HG02943 (cell line): ENCODE data around the gene ARHGAP6.
"Not testable (repeated sequence)": the region's sequence is repeated elsewhere in the genome, so short reads cannot be mapped to it uniquely, and the experiment has no call there.

ENCODE experiments used
- ATAC-seq: cut with Tn5 transposase; IDR thresholded peaks from one replicate; pipeline ENCODE4 v1.9.1; 2021; ENCODE audit warnings: mild to moderate bottlenecking, low read depth, moderate library complexity; ENCODE audit not compliant: unreplicated experiment

Gene ARHGAP6

DNA sequence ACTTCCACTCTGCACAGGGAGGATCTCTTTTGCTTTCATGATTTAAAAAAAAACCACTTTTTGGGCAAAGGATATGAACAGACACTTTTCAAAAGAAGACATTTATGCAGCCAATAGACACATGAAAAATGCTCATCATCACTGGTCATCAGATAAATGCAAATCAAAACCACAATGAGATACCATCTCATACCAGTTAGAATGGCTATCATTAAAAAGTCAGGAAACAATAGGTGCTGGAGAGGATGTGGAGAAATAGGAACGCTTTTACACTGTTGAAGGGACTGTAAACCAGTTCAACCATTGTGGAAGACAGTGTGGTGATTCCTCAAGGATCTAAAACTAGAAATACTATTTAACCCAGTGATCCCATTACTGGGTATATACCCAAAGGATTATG lies 87.4 kb downstream of the ARHGAP6 start:
- ATAC-seq = not testable (repeated sequence)

DNA sequence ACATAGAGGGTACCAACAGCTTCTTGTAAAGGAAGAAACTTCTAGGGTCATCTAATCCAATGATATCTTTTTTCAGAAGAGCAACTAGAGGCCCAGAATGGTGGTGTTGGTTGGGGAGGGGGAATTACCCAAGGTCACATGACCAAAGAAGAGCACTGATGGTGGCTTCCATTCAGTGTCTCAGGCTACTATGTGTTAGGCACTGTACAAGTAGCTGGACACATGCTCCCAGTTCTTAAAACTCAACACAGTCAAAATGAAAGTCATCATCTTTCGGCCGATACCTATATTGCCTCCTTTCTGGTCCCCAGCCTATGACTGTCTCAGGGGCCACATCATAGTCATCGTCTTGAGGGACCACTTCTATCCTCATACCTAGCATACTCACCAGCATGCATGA lies 88.1 kb downstream of the ARHGAP6 start:
- ATAC-seq = no peak

DNA sequence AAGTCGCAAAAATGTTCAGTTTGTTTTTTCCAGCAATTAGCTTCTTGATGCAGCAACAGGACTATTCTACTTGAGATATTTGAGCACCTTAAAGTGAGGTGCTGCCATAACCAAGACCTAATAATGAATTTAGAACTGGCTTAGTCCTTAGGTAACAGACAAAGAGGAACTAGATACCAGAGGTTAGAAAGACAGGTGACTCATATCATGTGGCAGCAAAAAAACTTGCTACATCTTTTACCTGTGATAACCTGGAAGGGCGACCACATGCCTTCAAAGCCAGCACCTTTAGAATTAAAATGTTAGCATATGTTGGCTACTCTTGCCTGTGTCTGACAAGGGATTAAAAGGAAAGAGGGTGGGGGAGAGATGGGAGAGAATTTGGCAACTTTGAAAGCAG lies 90.4 kb downstream of the ARHGAP6 start:
- ATAC-seq = no peak

DNA sequence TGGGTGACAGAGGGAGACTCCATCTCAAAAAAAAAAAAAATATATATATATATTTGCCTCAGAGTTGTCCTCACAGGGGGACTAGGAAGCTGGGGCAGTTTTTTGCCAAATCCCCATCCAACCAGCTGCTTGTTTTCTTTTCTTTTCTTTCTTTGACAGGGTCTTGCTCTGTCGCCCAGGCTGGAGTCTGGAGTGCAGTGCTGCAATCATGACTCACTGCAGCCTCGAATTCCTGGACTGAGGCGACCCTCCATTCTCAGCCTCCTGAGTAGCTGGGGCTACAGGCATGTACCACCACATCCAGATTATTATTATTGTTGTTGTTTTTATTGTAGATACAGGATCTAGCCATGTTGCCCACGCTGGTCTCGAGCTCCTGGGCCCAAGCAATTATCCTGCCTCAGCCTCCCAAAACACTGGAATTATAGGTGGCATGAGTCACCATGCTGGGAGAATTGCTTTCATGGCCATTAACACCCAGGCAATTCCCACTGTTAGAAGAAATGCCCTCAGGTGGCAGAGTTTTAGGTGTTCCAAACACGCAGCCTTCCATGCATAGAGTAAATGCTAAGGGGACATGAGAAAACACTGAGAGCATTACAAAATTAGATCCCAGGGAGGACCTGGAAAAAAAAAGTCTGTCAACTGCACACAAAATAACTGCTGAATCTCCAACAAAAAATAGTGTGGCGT lies 98.0 kb downstream of the ARHGAP6 start:
- no peak for ATAC-seq

DNA sequence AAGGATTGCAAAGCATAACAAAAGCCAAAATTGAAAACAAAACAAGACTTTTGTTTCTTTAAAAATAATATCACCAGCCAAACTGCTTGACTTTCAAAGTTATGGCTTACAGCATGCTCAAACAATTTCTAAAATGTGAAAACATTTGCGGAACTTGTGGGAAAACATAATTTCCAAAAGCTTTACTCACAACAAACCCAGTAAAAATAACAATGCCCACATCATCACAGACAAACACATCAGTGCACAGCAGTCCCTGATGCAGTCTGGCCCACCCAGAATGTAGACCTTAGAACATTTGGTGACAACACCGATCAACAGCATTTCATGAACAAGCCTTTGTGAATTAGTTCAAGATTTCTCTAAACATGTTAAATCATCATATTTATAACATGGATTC lies 98.9 kb downstream of the ARHGAP6 start:
- ATAC-seq = no peak

DNA sequence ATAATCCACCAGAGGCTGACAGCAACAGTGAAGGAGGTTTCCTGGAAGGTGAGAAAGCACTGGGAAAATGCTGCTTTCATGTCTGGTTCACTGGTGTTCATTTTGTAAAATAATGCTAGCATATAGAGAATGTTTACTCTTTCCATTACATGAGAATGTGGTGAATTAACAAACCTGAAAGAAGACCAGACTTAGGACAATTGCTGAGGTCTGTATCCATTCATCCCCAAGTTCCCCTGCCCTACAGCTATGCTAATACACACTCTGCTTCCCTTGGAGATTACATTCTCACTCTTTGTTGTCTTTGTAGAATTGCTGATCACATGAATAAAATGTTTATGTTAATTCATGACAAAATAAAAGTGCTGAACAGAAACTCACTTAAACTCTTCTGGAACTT lies 99.5 kb downstream of the ARHGAP6 start:
- no peak for ATAC-seq

DNA sequence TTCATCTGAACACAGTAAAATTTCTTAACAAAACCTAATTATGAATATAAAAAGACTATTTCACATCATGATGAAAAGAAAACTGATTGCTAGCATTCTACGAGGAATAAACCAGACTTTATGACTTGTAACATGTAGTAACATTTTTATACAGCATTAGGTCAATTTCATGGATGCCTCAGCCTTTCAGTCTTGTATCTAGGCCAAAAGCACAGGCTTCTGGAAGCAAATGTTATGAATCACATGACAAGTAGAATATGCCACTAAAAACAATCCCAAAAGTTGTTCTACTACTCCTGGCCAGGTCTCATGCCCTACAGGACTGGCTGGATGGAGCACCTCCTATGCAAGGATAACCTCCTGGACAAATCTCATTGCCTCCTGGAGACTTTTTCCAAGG lies 101.2 kb downstream of the ARHGAP6 start:
- ATAC-seq = no peak

DNA sequence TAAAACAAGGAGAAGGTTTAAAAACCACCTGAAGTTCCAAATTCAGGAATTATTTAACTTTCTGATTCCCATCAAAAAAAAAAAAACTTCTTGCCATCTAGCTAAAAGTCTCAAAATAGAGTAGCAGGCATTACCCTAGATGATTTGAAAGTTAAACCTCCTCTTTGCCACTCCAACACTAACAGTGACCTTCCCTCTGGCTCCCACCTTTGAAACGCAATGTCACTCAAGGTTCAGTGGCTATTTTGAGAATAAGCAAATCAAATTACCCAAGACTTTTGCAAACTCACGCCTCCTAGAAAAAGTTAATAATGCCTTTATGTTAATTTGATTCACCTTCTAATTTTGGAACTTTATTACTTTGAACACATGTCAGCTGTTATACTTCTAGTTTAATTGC lies 103.2 kb downstream of the ARHGAP6 start:
- no peak for ATAC-seq

DNA sequence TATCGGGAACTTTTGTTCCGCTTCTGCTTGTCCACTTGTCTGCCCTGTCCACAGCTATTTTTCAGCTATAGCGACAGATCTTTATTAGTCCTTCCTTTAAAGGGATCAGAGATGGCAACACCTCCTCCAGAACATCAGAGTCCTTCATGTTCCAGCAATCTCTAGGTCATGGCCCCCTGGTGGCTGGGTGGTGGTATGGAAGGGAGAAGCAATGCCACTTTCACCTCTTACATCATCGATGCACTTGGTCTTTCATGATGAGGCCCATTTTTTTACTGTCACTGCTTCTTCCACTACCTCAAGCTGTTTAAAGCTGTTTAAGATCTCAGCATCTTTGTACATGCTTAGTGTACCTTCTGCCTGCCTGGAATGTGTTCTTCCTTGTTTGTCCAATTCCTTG lies 106.7 kb downstream of the ARHGAP6 start:
- ATAC-seq = no peak

DNA sequence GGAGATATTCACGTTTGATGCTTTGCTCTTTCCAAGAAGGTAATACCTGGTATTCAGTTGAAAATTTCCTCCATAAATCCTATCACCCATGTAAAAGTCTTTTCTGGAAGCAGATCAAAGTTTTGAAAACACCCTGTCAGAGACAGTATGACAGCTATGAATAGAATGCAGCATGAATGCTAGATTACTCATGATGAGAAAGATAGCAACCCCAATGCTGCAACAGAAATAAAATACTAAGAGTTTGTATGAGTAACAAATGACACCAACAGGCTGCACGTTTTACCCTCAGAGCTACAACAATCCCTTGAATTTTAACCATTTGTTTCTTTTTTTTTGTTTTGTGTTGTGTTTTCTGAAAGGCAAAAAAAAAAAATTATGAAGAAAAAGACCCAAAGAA lies 108.6 kb downstream of the ARHGAP6 start:
- no peak for ATAC-seq

DNA sequence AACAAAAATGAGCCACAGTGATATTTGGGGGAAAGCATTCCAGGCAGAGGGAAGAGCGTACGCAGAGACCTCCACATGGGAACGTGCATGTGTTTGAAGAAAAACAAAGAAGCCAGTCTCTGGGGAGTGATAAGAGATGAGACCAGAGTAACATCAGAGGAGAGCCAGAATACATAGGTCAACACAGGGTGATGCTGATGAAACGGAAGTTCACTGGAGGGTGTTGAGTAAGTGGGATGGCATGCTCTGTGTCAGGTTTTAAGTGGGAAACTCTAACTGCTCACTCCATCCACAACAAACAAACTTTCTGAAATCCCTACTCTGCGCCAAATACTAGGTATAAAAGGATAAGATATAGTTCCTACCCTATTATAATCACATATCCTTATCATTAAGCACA lies 110.0 kb downstream of the ARHGAP6 start:
- no peak for ATAC-seq

DNA sequence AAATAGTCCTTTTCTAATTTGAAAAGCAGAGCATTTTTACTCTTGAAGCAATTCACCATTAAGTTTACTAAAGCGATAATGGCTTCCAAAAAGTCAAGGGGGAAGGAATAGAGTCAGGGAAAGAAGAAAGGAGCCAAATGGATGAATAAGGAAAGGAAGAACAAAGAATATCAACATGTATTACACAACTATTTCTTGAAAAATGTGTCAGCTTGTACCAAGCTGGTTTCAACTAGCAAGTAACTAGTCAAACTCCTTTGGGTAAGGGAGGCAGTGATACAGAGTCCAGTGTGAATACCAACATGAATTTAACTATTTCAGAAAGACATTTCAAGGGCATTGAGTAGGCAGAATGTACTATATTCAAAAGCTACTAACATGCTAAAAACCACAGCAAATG lies 112.1 kb downstream of the ARHGAP6 start:
- ATAC-seq = no peak

DNA sequence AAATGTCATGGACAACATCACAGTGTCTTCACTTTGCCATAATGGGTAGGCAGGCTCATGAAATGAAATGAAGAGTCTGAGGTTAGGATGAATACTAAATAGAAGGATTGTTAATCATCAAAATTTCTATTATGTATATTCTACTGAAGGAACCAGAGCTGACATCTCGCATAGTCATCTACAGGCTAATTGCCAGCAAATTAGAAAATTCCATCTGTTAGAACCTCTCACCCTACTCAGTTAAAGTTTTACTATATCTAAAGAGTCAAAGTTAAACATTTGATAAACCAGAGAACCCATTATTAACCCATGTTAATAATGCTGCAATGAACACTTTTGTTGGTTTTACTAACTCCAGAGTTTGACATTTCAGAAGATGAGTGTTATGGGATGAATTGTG lies 114.6 kb downstream of the ARHGAP6 start:
- no peak for ATAC-seq

DNA sequence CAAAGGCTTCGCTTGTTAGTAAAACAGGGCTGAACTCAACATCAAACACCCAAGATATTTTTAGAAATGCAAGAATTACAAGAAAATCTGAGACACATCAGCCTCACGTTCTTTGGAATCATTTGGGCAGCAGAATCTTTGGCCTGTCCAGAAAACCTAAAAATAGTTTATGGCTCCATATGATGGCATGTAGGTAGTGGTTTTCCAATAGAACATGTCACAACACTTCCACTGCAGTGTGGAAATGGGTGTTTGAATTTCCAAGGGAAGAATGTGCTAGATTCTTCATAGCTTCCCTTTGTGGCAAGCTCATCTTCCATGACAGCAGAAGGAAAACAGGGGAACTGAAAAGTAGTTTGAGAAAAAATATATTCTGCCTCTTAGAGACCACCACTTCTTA lies 118.8 kb downstream of the ARHGAP6 start:
- no peak for ATAC-seq

DNA sequence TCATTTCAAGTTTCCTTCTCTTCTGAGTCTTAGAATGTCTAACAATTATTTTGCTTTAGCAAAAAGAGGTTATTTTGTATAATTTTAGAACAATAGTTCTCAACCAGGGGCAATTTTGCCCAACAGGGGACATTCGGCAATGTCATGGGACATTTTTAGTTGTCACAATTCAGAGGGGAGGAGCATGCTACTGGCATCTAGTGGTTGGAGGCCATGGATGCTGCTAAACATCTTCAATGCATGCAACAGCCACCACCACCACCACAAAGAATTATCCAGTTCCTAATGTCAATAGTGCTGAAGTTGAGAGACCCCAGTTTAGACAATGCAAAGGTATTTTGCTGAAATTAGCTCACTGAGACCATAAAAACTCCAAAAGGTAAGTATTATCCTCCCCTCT lies 122.5 kb downstream of the ARHGAP6 start:
- no peak for ATAC-seq

DNA sequence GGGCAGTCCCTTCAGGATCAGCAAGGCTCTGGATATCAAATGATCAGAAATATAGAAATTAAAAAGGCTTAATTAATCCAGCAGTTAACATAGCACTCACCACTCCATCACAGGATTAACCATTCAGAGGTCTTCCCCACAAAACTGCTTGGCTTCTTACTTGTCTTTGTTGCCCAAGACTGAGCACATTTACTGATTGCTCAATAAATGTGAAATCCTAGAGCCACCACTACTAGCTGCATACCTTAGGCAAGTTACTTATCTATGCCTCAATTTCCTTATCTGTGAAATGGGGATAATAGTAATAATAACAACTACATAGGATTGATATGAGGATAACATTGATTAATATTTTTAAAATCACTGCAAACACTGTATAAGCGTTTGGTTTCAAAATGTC lies 124.2 kb downstream of the ARHGAP6 start:
- no peak for ATAC-seq

DNA sequence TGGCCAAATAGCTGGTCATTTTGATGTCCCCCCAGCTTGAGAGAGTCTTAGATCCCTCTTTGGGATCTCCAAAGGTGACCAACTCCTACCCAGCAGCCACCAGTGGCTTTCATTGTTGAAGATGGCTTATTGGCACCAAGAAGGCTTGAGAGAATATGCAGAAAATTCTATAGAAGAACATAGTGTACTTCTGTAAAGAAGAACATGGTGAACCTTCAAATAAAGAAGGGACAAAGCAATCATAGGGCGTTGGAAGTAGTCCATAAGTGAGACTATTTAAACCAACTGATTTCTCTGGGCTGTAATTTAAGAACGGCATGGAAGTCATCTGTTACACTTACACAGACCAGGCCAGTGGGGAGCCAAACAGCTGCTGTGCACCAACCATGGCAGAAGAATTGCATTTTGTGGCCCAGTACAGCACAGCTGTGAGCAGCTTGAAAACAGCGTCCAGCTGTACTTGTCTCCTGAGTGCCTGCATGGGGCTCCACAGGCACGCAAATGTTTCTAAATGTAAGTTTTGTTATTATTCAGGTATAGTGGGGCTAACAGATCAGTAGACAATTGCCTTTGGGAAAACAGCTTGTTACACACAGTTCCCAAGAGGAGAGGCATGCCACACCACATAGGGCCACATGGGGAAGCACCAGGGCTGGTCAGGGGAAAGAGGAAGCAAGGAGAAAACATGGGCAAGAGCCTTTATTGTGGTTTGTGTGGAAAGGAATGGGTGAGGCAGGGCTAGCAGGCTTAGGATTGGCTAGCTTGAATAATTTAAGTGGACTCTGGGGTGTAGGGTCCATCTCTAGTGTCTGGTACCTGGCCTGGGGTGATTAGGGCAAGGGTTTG lies 125.0 kb downstream of the ARHGAP6 start:
- ATAC-seq = peak; percentile 87

DNA sequence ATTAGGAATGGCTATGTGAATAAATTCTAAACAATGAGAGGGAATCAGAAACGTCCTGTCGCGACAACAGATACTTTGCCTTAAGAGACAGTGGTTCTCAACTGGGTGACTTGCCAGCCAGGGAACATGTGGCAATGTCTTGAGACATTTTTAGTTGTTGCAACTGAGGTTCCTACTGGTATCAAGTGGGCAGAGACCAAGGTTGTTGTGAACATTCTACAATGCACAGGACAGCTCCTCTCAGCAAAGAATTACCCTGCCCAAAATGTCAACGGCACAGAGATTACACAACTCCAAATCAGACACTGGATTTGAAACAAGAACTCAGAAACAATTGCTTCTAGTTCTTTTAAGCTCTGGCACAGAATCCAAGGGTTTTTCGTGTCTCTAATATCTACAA lies 128.6 kb downstream of the ARHGAP6 start:
- no peak for ATAC-seq

DNA sequence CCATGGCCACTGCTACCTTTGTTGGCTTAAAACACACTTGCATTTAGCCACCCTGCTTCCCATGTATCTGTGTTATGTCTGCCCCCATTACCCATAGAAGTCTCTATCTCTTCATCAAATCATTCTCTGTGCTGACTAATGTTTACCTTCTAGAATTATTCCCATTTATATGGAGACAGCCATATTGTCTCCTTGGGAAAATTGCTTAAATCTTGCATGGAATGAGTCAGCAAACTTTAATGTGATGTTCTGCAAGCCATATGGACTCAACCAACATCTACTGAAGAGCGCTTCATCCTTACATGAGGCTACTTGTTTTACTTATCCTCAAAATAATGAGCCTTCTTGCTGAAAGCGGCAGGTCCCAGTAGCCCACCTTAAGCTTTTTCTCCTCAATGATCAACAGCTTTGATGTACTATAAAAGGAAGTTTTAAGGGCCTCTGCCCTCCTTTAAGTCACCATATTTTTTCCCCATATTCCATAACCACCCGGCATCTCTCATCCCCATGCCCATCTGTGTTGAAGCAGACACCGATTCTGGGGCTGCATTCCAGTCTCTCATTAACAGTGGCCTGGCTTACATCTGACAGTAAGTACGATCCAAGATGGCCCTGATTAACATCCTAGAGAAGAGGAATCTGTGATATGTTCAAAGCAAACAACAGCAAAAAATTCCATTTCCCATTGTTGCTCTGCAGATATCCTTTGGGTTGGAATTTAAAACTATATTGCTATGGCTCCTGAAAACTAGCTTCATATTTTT lies 130.4 kb downstream of the ARHGAP6 start:
- no peak for ATAC-seq

DNA sequence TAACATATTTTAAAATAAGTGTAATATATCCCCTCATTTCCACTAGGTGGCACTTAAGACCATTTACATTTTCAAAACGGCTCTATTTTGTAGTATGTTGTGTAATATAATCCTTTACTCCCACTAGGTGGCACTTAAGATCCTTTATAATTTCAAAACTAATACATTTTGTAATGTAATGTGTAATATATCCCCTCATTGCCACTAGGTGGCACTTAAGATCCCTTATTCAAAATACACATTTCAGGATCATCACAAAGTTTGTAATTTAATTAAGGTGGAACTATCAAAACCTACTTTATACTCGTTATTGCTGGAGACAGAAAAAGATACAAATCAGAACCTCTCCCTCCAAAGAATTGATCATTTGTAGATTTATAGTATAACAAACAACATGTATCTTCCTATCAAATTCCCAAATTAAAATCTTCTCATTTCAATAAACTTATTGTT lies 132.5 kb downstream of the ARHGAP6 start:
- ATAC-seq = peak; percentile 85
